IMR-90 (cell line): Measurements from ENCODE around the gene IL5RA. TPM values are rescaled to one million over a fixed set of nuclear protein-coding genes. Genes with fewer than 3 reads are reported as not detected.

Source experiments
- ATAC-seq: fragments of 200-7000 bp; cut with Tn5 transposase; 2 replicates; pipeline ENCODE4 v1.9.1; 2020; ENCODE audit warnings: low read depth, mild to moderate bottlenecking, moderate library complexity
- BruUV-seq: library from RNA; stranded (reverse); fragments of 400-500 nt; replicated peaks from 2 replicates; lab custom pipeline; 2021; lab: Mats Ljungman, UMichigan
- CTCF ChIA-PET: fragments of 300-600 bp; formaldehyde crosslinking; extraction: SDS; loops from one replicate; lab custom pipeline; 2021; ENCODE audit warnings: antibody characterized with exemption; lab: Yijun Ruan, JAX
- POLR2A ChIA-PET: fragments of 300-600 bp; sonication (Branson Sonifier 250); formaldehyde crosslinking; loops from one replicate; lab custom pipeline; 2022; ENCODE audit warnings: antibody characterized with exemption; ENCODE audit not compliant: unreplicated experiment; lab: Charles Lee
- DNase-seq: peaks from one replicate; pipeline ENCODE4 v3.0.0; 2013
- H2AFZ ChIP-seq: replicated peaks from 2 replicates; pipeline ENCODE3; 2013; ENCODE audit warnings: low read length, mild to moderate bottlenecking; ENCODE audit not compliant: poor library complexity
- H2AK5ac ChIP-seq: 2 replicates; pipeline ENCODE4 v1.6.1; 2013; ENCODE audit warnings: low read depth, low read length, inconsistent platforms
- H2AK9ac ChIP-seq: replicated peaks from 2 replicates; pipeline ENCODE3; 2013; ENCODE audit warnings: mild to moderate bottlenecking, low read depth, low read length, moderate library complexity; ENCODE audit not compliant: poor library complexity
- H2BK120ac ChIP-seq: 2 replicates; pipeline ENCODE4 v1.6.1; 2013; ENCODE audit warnings: low read depth, low read length, inconsistent platforms
- H2BK15ac ChIP-seq: 3 replicates; pipeline ENCODE4 v1.6.1; 2013; ENCODE audit warnings: low read depth, low read length, inconsistent platforms
- H2BK20ac ChIP-seq: 2 replicates; pipeline ENCODE4 v1.6.1; 2013; ENCODE audit warnings: low read depth, mild to moderate bottlenecking, inconsistent platforms, low read length, moderate library complexity
- H2BK5ac ChIP-seq: 2 replicates; pipeline ENCODE4 v1.6.1; 2013; ENCODE audit warnings: mild to moderate bottlenecking, low read depth, low read length, inconsistent platforms; ENCODE audit not compliant: poor library complexity, severe bottlenecking
- H3K14ac ChIP-seq: replicated peaks from 2 replicates; pipeline ENCODE4 v1.6.1; 2013; ENCODE audit warnings: low read depth, low read length, inconsistent platforms
- H3K18ac ChIP-seq: 2 replicates; pipeline ENCODE4 v1.6.1; 2013; ENCODE audit warnings: low read depth, low read length, control low read depth
- H3K23ac ChIP-seq: 2 replicates; pipeline ENCODE4 v1.6.1; 2013; ENCODE audit warnings: low read depth, low read length, inconsistent platforms
- H3K27ac ChIP-seq: 2 replicates; pipeline ENCODE4 v1.5.1; 2013; ENCODE audit warnings: mild to moderate bottlenecking, control low read depth, low read length; ENCODE audit not compliant: insufficient read depth
- H3K27me3 ChIP-seq: 2 replicates; pipeline ENCODE4 v1.6.1; 2013; ENCODE audit warnings: low read length; ENCODE audit not compliant: control insufficient read depth, insufficient read depth
- H3K36me3 ChIP-seq: 2 replicates; pipeline ENCODE4 v1.6.1; 2013; ENCODE audit warnings: low read length, mixed read lengths; ENCODE audit not compliant: control insufficient read depth, insufficient read depth
- H3K4ac ChIP-seq: 2 replicates; pipeline ENCODE4 v1.6.1; 2013; ENCODE audit warnings: low read depth, low read length, inconsistent platforms
- H3K4me1 ChIP-seq: 2 replicates; pipeline ENCODE4 v1.6.1; 2013; ENCODE audit warnings: low read length, mixed read lengths; ENCODE audit not compliant: control insufficient read depth, insufficient read depth
- H3K4me2 ChIP-seq: 2 replicates; pipeline ENCODE4 v1.6.1; 2013; ENCODE audit warnings: low read depth, mild to moderate bottlenecking, control low read depth, low read length, moderate library complexity
- H3K4me3 ChIP-seq: 2 replicates; pipeline ENCODE4 v1.5.1; 2013; ENCODE audit warnings: low read depth, mild to moderate bottlenecking, control low read depth, low read length, moderate library complexity; ENCODE audit not compliant: insufficient read depth
- H3K56ac ChIP-seq: 2 replicates; pipeline ENCODE4 v1.6.1; 2013; ENCODE audit warnings: low read length, inconsistent platforms; ENCODE audit not compliant: insufficient read depth; ENCODE audit errors: extremely low read depth
- H3K79me1 ChIP-seq, 2 experiments: 2 replicates each; pipeline ENCODE4 v1.6.1; 2013; ENCODE audit warnings: low read length in 2 of 2, inconsistent platforms in 1 of 2, low read depth in 1 of 2
- H3K9ac ChIP-seq: 2 replicates; pipeline ENCODE4 v1.6.1; 2013; ENCODE audit warnings: low read depth, low read length, control low read depth
- H3K9me1 ChIP-seq: 2 replicates; pipeline ENCODE4 v1.6.1; 2013; ENCODE audit warnings: low read length, inconsistent platforms; ENCODE audit not compliant: insufficient read depth
- H3K9me3 ChIP-seq: 2 replicates; pipeline ENCODE4 v1.6.1; 2013; ENCODE audit warnings: low read length; ENCODE audit not compliant: control insufficient read depth, insufficient read depth
- H4K20me1 ChIP-seq: 2 replicates; pipeline ENCODE4 v1.6.1; 2013; ENCODE audit warnings: low read length, inconsistent platforms; ENCODE audit not compliant: insufficient read depth
- H4K5ac ChIP-seq: 2 replicates; pipeline ENCODE4 v1.6.1; 2013; ENCODE audit warnings: mild to moderate bottlenecking, low read depth, low read length, control low read depth
- H4K8ac ChIP-seq, 2 experiments: 2 replicates each; pipeline ENCODE4 v1.6.1; 2013; ENCODE audit warnings: low read depth in 2 of 2, low read length in 2 of 2, control low read depth in 1 of 2, inconsistent platforms in 1 of 2
- H4K91ac ChIP-seq: 2 replicates; pipeline ENCODE4 v1.6.1; 2013; ENCODE audit warnings: low read depth, low read length, inconsistent platforms; ENCODE audit not compliant: insufficient read depth
- BHLHE40 ChIP-seq: fragments of 150-350 bp; IDR thresholded peaks from 2 replicates; pipeline ENCODE4 v1.6.1; 2016; ENCODE audit warnings: mild to moderate bottlenecking, low read depth, low read length
- CEBPB ChIP-seq: IDR thresholded peaks from 2 replicates; pipeline ENCODE4 v1.6.1; 2012; ENCODE audit warnings: low read depth, low read length, improper control_type of control experiment
- CHD1 ChIP-seq: IDR thresholded peaks from 2 replicates; pipeline ENCODE4 v1.6.1; 2012; ENCODE audit warnings: low read depth, low read length, improper control_type of control experiment
- CTCF ChIP-seq: conservative IDR thresholded peaks from 2 replicates; pipeline ENCODE4 v1.5.1; 2012; ENCODE audit warnings: mild to moderate bottlenecking, low read depth, low read length, improper control_type of control experiment
- FOS ChIP-seq: fragments of 150-350 bp; IDR thresholded peaks from 2 replicates; pipeline ENCODE4 v1.6.1; 2016; ENCODE audit warnings: low read depth, low read length
- MAFK ChIP-seq: IDR thresholded peaks from 2 replicates; pipeline ENCODE4 v1.6.1; 2012; ENCODE audit warnings: low read depth, low read length, improper control_type of control experiment
- MAZ ChIP-seq: IDR thresholded peaks from 2 replicates; pipeline ENCODE4 v1.6.1; 2012; ENCODE audit warnings: low read depth, mild to moderate bottlenecking, low read length, improper control_type of control experiment, moderate library complexity, borderline replicate concordance
- MXI1 ChIP-seq: IDR thresholded peaks from 2 replicates; pipeline ENCODE4 v1.6.1; 2012; ENCODE audit warnings: low read depth, mild to moderate bottlenecking, low read length, moderate library complexity, borderline replicate concordance
- NFE2L2 ChIP-seq: fragments of 150-350 bp; IDR thresholded peaks from 2 replicates; pipeline ENCODE4 v1.6.1; 2016; ENCODE audit warnings: low read depth, mild to moderate bottlenecking, low read length
- POLR2A ChIP-seq: IDR thresholded peaks from 2 replicates; pipeline ENCODE4 v1.6.1; 2012; ENCODE audit warnings: mild to moderate bottlenecking, low read depth, low read length
- RCOR1 ChIP-seq: IDR thresholded peaks from 2 replicates; pipeline ENCODE4 v1.6.1; 2012; ENCODE audit warnings: mild to moderate bottlenecking, low read length, improper control_type of control experiment; ENCODE audit not compliant: insufficient replicate concordance
- RFX5 ChIP-seq: IDR thresholded peaks from 2 replicates; pipeline ENCODE4 v1.8.0; 2012; ENCODE audit warnings: low read depth, mild to moderate bottlenecking, low read length, moderate library complexity
- WGBS, 2 experiments: methylation state at CpG; one replicate each; pipeline versions ENCODE4 v1.1.5 to v1.1.7; 2013; ENCODE audit warnings: missing lambda C conversion rate in 2 of 2; ENCODE audit not compliant: insufficient read length in 1 of 2; ENCODE audit errors: extremely low coverage in 2 of 2; 5-methylcytosine and 5-hydroxymethylcytosine counted together
- dilution Hi-C: fragments of 300-500 bp; cut with HindIII; formaldehyde crosslinking; loops from one replicate; pipeline ENCODE4 v1.14.3; 2018; ENCODE audit warnings: low sequenced_read_pairs; ENCODE audit not compliant: unreplicated experiment
- in situ Hi-C: fragments of 300-500 bp; cut with MboI; formaldehyde crosslinking; loops from 3 replicates; pipeline ENCODE4 v1.14.3; 2019; ENCODE audit warnings: low sequenced_read_pairs, inconsistent platforms, mixed read lengths
- intact Hi-C: fragments of 100-400 bp; cut with micrococcal nuclease; formaldehyde crosslinking; loops from 2 replicates; pipeline ENCODE4 v1.10.0; 2022
- polyA plus RNA-seq, 3 experiments: library from polyadenylated mRNA; depleted of rRNA; stranded (reverse); fragments of >200 nt; gene quantifications; 2 replicates each; pipeline ENCODE4 v1.2.3, GENCODE V29; 2012; ENCODE audit warnings: low replicate concordance in 1 of 3
- total RNA-seq: library from RNA; depleted of rRNA; stranded (reverse); fragments of >200 nt; gene quantifications from 2 replicates; pipeline ENCODE4 v1.2.3, GENCODE V29; 2012
- TF ChIP-seq, protein P1 (sequence below): fragments of 150-350 bp; IDR thresholded peaks from 2 replicates; pipeline ENCODE4 v1.6.1; 2017; ENCODE audit warnings: mild to moderate bottlenecking, antibody characterized with exemption, low read length, low read depth
- TF ChIP-seq, protein P2 (sequence below): fragments of 150-350 bp; IDR thresholded peaks from 2 replicates; pipeline ENCODE4 v1.6.1; 2016; ENCODE audit warnings: low read depth, mild to moderate bottlenecking, low read length, moderate library complexity, borderline replicate concordance

IL5RA gene
- total and polyA plus RNA-seq, 2 of the 4 experiments (the other 2 are of a cell fraction): not detected

- CTCF ChIA-PET: no interaction called here
Observed at GRCh38 chr3:3102751-3103150, 7.4 kb downstream of the IL5RA start.

More at GRCh38 chr3:3102751-3103150, 7.4 kb downstream of the IL5RA start:
- Histone ChIP-seq H2AK9ac (no peak overlapping the region), H4K91ac (no peak overlapping the region), H3K9ac (no peak overlapping the region), H3K36me3 (no peaks in the 10 kb centered on the region), H3K27ac (no peak overlapping the region), H2AFZ (no peak overlapping the region), H4K20me1 (no peaks in the 10 kb centered on the region), H4K5ac (no peak overlapping the region), H3K23ac (no peak overlapping the region), H3K27me3 (no peaks in the 10 kb centered on the region), H4K8ac (no peak overlapping the region), H3K18ac (no peak overlapping the region), H3K4me1 (no peaks in the 10 kb centered on the region), H2BK15ac (no peak overlapping the region), H3K56ac (no peak overlapping the region), H3K4me2 (no peak overlapping the region), H3K9me1 (no peaks in the 10 kb centered on the region), H3K9me3 (no peaks in the 10 kb centered on the region), H3K4me3 (no peak overlapping the region), H2BK20ac (no peak overlapping the region), H3K79me1 (no peaks in the 10 kb centered on the region), H2BK5ac (no peak overlapping the region), H3K4ac (no peak overlapping the region), H2AK5ac (no peak overlapping the region), H2BK120ac (no peak overlapping the region), H3K14ac (no peak overlapping the region)
- WGBS, 2 experiments: 60% methylated on average over 1 of the region's 6 CpGs; no CpG with 5 or more reads in 1 of the 2 experiments
- DNase-seq: no peak
- POLR2A ChIA-PET: no interaction called here
- TF ChIP-seq CTCF (no peak), MAFK (no peak), POLR2A (no peak), FOS (no peak), RFX5 (no peak), NFE2L2 (no peak), BHLHE40 (no peak), CEBPB (no peak), RCOR1 (no peak), MXI1 (no peak), MAZ (no peak), CHD1 (no peak)
- TF ChIP-seq, protein P1, sequence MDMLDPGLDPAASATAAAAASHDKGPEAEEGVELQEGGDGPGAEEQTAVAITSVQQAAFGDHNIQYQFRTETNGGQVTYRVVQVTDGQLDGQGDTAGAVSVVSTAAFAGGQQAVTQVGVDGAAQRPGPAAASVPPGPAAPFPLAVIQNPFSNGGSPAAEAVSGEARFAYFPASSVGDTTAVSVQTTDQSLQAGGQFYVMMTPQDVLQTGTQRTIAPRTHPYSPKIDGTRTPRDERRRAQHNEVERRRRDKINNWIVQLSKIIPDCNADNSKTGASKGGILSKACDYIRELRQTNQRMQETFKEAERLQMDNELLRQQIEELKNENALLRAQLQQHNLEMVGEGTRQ: no peak
- TF ChIP-seq, protein P2, sequence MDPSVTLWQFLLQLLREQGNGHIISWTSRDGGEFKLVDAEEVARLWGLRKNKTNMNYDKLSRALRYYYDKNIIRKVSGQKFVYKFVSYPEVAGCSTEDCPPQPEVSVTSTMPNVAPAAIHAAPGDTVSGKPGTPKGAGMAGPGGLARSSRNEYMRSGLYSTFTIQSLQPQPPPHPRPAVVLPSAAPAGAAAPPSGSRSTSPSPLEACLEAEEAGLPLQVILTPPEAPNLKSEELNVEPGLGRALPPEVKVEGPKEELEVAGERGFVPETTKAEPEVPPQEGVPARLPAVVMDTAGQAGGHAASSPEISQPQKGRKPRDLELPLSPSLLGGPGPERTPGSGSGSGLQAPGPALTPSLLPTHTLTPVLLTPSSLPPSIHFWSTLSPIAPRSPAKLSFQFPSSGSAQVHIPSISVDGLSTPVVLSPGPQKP: no peak
- dilution Hi-C loops: no loop called here
- no peak for ATAC-seq
- no TSS peak for BruUV-seq
- intact Hi-C loops: no loop called here
- in situ Hi-C loops: no loop called here
